Activated T-helper 17 cell treated with anti-CD3 and anti-CD28 coated beads, Interleukin-2, amount 50 U/mL, for 72 hours (primary cell): ENCODE data around the gene SRPK2. TPM values are rescaled to one million over a fixed set of nuclear protein-coding genes. Genes with fewer than 3 reads are reported as not detected.
"Not testable (repeated sequence)": the region's sequence is repeated elsewhere in the genome, so short reads cannot be mapped to it uniquely, and the experiment has no call there.

ENCODE experiments used
- ATAC-seq: fragments of 150-1000 bp; cut with Tn5 transposase; replicated peaks from 2 replicates; pipeline ENCODE4 v1.10.0; 2021; ENCODE audit warnings: mild to moderate bottlenecking, moderate library complexity
- H3K27ac Mint-ChIP-seq: one replicate; pipeline ENCODE4 v1.8.0; 2022; ENCODE audit warnings: mixed read lengths
- H3K27me3 Mint-ChIP-seq: one replicate; pipeline ENCODE4 v1.8.0; 2022; ENCODE audit warnings: mixed read lengths
- H3K36me3 Mint-ChIP-seq: one replicate; pipeline ENCODE4 v1.8.0; 2022; ENCODE audit warnings: low read depth, mild to moderate bottlenecking, mixed read lengths
- H3K4me1 Mint-ChIP-seq: one replicate; pipeline ENCODE4 v1.8.0; 2022; ENCODE audit warnings: mixed read lengths
- H3K4me3 Mint-ChIP-seq: one replicate; pipeline ENCODE4 v1.8.0; 2022; ENCODE audit warnings: mild to moderate bottlenecking, mixed read lengths
- H3K9me3 Mint-ChIP-seq: one replicate; pipeline ENCODE4 v1.8.0; 2022; ENCODE audit warnings: mixed read lengths
- total RNA-seq, 2 donors: library from RNA; stranded (reverse); gene quantifications; one replicate each; pipeline ENCODE4 v1.2.3, GENCODE V29; 2022

The SRPK2 gene
- total RNA-seq, 2 donors from 2014 or later: 31.5 to 38.5 TPM

DNA sequence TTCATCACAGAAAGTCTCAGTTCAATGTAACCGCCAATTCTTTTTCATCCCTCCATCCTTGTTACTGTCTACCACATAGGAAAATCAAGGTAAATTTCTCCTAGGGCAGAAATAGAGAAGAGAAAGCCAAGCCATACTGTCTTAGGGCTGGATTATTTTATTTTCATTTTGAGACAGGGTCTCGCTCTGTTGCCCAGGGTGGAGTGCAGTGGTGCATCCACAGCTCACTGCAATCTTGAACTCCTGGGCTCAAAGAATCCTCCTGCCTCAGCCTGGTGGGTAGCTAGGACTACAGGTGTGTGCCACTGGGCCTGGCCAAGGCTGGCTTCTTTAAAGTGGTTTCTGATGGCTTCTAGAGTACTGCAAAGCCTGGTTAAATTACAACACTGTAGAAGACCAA is 181.7 kb downstream of the SRPK2 start:
- peak overlapping the region; percentile 93 for H3K27ac Mint-ChIP-seq
- no peak overlapping the region for H3K4me3 Mint-ChIP-seq
- no peaks in the 10 kb centered on the region for H3K9me3 Mint-ChIP-seq
- H3K36me3 Mint-ChIP-seq: peaks cover 14% of the 10 kb centered on the region
- no peak for ATAC-seq
- H3K27me3 Mint-ChIP-seq: no peaks in the 10 kb centered on the region
- H3K4me1 Mint-ChIP-seq: peaks cover 37% of the 10 kb centered on the region

DNA sequence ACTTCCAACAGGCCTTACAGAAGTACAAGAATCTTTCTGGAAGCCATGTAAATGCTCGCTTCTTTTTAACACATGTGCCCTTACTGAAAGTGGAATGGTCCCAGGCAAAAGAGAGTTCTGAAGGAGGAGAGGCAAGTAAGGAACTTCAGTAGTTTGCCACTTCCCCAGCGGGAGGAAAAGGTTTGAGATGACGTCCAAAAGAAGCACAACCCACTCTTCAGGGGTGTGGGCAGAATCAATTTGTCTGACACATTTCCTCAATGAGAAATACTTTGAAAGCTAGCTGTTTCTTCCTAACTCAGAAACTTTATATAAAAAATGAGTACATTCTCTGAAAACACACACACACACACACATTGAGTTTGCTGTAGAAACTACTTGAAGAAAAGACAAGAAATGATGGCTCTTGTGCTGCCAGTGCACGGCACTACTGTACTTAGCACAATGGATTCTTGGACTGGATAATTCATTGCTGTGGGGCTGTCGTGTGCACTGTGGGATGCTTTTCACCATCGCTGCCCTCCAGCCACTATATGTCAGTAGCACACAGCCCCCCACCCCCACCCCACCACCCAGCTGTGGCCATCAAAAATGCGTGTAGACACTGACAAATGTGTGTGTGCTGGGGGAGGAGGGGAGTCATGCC is 183.0 kb downstream of the SRPK2 start:
- Mint-ChIP-seq H3K9me3 (no peaks in the 10 kb centered on the region), H3K4me1 (peaks cover 32% of the 10 kb centered on the region), H3K27ac (peak overlapping the region; percentile 93), H3K27me3 (no peaks in the 10 kb centered on the region), H3K36me3 (peaks cover 27% of the 10 kb centered on the region), H3K4me3 (peak overlapping the region; percentile 71)
- ATAC-seq: peak; percentile 92

DNA sequence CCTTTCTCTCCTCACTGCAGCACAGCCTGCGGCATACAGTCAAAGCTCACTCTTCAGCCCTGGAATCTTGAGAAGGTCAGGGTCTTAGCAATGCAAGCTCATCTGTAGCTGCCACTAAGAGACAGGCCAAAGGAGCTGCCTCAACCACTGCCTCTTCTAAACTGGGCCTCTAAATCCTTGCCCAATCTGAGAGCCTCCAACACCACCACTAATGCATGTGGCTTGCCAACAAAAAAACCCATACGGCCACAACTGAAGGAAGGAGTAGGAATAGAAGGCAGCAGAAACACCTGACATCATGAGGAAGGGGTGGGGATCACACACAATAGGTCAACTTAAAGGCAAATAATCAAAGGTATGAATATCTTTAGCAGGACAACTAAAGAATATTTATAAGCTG is 183.8 kb downstream of the SRPK2 start:
- Mint-ChIP-seq H3K27me3 (no peaks in the 10 kb centered on the region), H3K36me3 (peaks cover 35% of the 10 kb centered on the region), H3K4me1 (peaks cover 26% of the 10 kb centered on the region), H3K27ac (peak overlapping the region; percentile 93), H3K4me3 (peak overlapping the region; percentile 71), H3K9me3 (no peaks in the 10 kb centered on the region)
- peak; percentile 21 for ATAC-seq

DNA sequence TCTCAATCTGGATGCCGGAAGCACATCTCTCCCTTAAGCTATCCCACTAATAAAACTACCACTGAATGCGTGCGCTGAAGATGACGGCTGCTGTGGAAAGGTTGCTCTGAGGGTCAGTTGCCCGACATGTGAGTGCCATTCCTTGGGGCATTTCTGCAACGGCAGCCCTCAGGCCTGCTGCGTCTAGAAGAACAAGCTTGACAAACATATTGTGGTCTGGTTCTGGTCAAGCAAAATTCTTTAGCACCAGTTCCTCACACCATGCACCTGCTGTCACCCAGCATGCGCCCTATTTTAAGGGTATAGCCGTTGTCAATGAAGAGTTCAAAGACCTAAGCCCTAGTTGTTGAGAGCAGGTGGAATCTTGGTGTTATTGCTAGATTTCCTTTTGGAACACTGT is 184.2 kb downstream of the SRPK2 start:
- Mint-ChIP-seq H3K27me3 (no peaks in the 10 kb centered on the region), H3K27ac (peak overlapping the region; percentile 93), H3K4me3 (peak overlapping the region; percentile 71), H3K9me3 (no peaks in the 10 kb centered on the region), H3K4me1 (peaks cover 25% of the 10 kb centered on the region), H3K36me3 (peaks cover 35% of the 10 kb centered on the region)
- no peak for ATAC-seq

DNA sequence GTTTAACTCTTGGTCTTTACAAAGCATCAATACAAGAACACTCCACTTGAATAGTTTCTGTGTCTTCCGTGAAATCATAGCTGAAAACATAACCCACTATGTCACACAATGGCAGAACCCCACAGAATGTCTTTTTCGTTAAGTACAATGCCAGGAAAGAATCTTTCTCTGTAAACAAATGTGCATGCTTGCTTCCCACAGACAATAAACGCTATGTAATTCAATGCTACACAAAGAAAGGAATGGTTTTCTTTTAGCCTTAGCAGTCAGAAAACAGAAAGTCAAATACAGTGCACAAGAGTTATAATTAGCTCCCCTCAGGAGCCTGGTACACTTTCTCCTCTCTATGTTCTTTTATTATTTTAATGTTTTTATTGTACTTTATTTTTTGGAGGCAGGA is 186.1 kb downstream of the SRPK2 start:
- Mint-ChIP-seq H3K27me3 (no peaks in the 10 kb centered on the region), H3K4me3 (no peak overlapping the region), H3K27ac (no peak overlapping the region), H3K9me3 (no peaks in the 10 kb centered on the region), H3K4me1 (peaks cover 20% of the 10 kb centered on the region), H3K36me3 (peaks cover 49% of the 10 kb centered on the region)
- no peak for ATAC-seq

DNA sequence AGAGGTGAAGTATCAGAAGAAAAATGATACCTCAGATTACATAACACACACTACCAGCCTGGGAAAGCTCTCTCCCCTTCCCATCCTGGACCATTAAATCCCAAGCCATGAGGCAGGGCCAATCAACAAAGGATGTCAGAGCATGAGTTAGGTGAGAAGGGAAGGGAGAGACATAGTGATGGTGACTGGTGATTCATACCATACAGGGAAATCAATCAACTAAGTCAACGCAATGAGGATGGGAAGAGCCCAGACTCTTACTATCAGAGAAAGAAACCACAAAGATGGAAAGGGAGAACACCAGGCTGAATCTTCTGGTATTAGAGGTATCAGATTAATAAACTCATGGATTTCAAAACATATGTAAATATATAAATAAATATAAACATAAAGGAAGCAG is 189.3 kb downstream of the SRPK2 start:
- H3K9me3 Mint-ChIP-seq: no peaks in the 10 kb centered on the region
- no peaks in the 10 kb centered on the region for H3K27me3 Mint-ChIP-seq
- peaks cover 49% of the 10 kb centered on the region for H3K36me3 Mint-ChIP-seq
- ATAC-seq: no peak
- no peak overlapping the region for H3K27ac Mint-ChIP-seq
- peaks cover 9% of the 10 kb centered on the region for H3K4me1 Mint-ChIP-seq
- no peak overlapping the region for H3K4me3 Mint-ChIP-seq

DNA sequence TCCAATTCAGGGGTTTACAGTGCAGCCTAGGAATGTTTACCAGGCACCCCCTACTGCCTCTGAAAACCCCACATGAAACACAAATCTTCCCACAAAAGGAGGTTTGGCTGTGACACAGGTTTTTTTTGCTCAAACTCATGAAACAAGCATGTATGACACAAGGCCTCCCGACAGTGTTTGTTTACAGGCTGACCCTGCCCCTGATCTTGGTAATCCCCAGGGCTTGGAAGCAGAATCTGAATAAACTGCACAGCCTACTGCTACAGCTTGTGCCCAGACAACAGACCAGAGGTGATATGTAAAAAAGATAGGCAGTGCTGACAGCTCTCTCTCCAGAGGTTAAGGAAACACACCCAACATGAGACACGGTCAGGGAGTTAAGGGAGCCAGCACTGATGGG is 190.5 kb downstream of the SRPK2 start:
- Mint-ChIP-seq H3K27ac (no peak overlapping the region), H3K27me3 (no peaks in the 10 kb centered on the region), H3K4me3 (no peak overlapping the region), H3K36me3 (peaks cover 50% of the 10 kb centered on the region), H3K9me3 (no peaks in the 10 kb centered on the region), H3K4me1 (peaks cover 9% of the 10 kb centered on the region)
- no peak for ATAC-seq

DNA sequence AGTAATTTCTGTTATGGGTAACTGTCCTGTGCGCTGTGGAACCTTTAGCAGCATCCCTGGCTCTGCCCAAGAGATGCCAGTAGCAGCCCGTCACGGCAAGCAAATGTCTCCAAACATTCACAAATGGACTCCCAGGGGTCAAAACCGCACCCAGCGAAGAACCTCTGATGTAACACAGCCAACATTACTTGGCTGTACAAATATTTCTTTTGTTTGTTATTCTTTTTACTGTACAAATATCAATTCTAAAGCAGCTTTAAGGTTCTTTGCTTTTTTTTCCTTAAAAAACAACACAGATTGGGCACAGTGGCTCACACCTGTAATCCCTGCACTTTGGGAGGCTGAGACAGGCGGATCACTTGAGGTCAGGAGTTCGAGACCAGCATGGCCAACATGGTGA is 192.2 kb downstream of the SRPK2 start:
- Mint-ChIP-seq H3K4me3 (no peak overlapping the region), H3K9me3 (no peaks in the 10 kb centered on the region), H3K36me3 (peaks cover 36% of the 10 kb centered on the region), H3K27me3 (no peaks in the 10 kb centered on the region), H3K27ac (no peak overlapping the region), H3K4me1 (peaks cover 9% of the 10 kb centered on the region)
- no peak for ATAC-seq

DNA sequence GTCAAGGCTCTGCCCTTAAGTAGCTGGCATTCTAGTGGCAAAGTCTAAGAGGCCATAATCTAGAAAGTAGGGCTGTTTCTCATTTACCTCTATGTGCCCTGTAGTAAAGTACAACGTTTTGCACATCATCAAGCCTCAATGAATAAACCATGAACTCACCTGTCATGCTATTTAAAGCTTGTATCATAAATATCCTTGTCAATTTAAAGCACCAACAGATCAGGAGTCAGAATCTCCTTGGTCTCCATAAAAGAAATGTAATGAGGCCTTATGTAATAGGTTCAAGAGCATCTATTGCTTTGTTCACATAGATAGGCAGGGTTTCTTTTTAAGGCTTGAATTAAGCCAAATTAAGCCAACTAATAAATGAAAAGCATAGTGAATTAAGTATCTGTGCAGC is 192.8 kb downstream of the SRPK2 start:
- Mint-ChIP-seq H3K4me3 (no peak overlapping the region), H3K9me3 (no peaks in the 10 kb centered on the region), H3K4me1 (peaks cover 9% of the 10 kb centered on the region), H3K27me3 (no peaks in the 10 kb centered on the region), H3K27ac (no peak overlapping the region), H3K36me3 (peaks cover 30% of the 10 kb centered on the region)
- no peak for ATAC-seq

DNA sequence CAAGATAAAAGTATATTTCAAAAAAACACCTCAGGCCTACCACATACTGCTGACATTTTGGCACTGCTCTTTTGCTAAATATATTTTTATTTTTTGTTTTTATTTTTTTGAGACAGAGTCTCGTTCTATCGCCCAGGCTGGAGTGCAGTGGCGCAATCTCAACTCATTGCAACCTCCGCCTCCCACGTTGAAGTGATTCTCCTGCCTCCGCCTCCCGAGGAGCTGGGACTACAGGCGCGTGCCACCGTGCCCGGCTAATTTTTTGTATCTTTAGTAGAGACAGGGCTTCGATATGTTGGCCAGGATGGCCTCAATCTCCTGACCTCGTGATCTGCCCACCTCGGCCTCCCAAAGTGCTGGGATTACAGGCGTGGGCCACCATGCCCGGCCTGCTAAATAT is 193.8 kb downstream of the SRPK2 start:
- not testable (repeated sequence) for H3K27me3 Mint-ChIP-seq, H3K4me3 Mint-ChIP-seq
- peaks cover 21% of the 10 kb centered on the region for H3K36me3 Mint-ChIP-seq

DNA sequence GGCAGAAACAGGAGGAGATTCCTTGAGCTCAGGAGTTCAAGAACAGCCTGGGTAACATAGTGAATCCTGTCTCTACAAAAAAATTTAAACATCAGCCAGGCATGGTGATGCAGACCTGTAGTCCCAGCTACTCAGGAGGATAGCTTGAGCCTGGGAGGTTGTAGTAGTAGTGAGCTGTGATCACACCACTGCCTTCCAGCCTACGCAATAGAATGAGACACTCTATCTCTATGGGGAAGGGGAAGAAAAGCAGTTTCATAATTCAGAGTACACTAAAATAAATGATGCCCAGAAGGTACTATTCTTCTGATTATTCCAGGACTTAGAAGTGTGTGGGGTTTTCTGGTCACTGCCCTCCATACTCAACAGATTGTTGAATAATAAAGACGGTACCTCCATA is 197.4 kb downstream of the SRPK2 start:
- H3K36me3 Mint-ChIP-seq: peaks cover 6% of the 10 kb centered on the region
- no peak overlapping the region for H3K27ac Mint-ChIP-seq
- H3K4me3 Mint-ChIP-seq: no peak overlapping the region
- ATAC-seq: no peak
- no peaks in the 10 kb centered on the region for H3K27me3 Mint-ChIP-seq
- peaks cover 21% of the 10 kb centered on the region for H3K4me1 Mint-ChIP-seq
- no peaks in the 10 kb centered on the region for H3K9me3 Mint-ChIP-seq

More for the DNA sequence above, 193.8 kb downstream of the SRPK2 start:
- peaks cover 14% of the 10 kb centered on the region for H3K4me1 Mint-ChIP-seq
- ATAC-seq, H3K9me3 Mint-ChIP-seq, H3K27ac Mint-ChIP-seq: not testable (repeated sequence)

DNA sequence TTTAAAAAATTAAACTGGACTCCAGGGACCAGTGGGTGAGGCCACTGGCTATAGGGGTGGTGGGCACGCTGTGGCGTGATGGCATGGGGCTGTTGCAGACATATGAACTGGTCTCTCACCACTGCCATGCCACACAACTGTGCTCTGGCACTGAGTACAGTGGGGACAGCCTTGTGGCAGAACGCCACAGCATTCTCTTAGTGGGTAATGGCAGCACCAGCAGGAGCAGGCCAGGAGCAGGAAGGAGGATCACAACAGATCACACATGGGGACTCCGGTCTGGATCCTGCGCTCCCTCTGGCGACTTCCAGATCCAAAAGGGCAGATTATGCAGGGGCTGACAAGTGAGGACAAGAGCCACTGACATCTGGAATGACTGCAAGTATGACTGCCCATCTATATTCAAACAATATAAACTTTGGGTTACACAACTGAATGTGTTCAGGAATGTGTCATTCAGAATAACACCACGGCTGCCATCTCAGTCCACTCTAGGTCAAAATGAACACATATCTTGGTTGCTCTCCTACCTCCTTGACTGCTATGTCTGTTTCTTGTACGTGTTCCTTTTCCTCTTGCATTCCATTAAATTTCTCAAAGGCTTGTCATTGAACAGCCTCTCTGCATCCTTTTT is 198.7 kb downstream of the SRPK2 start:
- H3K27ac Mint-ChIP-seq: peak overlapping the region; percentile 21
- peaks cover 17% of the 10 kb centered on the region for H3K4me1 Mint-ChIP-seq
- H3K4me3 Mint-ChIP-seq: no peak overlapping the region
- ATAC-seq: no peak
- H3K36me3 Mint-ChIP-seq: peaks cover 6% of the 10 kb centered on the region
- no peaks in the 10 kb centered on the region for H3K27me3 Mint-ChIP-seq
- H3K9me3 Mint-ChIP-seq: no peaks in the 10 kb centered on the region

DNA sequence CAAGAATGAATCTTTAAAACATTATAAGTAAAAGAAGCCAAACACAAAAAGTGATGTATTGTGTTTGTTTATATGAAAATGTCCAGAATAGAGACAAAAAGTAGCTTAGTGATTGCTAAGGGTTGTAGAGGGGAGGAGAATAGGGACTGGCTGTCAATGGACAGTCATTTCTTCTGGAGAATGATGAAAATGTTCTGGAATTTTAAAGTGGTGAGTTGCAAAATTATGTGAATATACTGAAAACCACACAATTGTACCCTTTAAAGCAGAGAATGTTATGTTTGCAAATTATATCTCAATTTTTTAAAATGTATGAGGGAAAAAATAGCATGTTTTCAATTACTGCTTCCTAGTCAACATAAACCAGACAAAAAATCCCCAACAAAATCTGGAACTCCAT is 200.5 kb downstream of the SRPK2 start:
- H3K4me1 Mint-ChIP-seq: peaks cover 17% of the 10 kb centered on the region

DNA sequence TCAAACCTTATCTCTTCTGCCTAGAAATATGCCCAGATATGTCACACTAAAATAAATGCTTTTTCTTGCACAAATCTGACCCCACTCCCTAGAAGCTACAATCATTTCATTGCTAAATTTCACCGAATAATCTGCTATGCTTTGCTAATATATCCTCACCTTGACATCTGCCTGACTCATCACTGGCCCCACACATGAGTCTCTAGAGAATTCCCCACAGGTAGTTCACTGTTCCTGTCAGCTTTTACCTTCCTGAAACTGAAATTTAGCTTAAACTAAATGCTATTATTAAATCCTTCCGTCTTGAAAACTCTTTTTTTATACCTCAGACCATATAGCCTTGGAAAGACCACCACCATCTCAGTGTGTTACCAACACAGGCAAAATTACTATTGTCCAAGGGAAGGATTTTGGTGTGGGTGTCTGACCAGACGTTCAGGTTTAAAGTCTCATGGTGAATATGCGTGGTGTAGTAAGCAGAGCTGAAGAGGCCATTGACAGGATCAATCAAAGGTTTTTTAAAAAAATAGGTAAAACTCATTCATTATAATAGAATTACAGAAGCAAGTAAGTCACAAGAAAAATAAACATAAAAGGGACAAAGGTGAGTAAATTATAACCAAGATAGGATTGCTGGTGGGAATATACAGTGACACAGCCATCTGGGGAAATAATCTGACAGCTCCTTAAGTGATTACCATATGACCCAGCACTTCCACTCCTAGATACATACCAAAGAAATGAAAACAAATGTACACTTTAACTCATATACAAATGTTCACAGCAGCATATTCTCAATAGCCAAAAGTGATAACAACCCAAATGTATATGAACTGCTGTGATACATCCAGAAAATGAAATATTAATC is 201.2 kb downstream of the SRPK2 start:
- Mint-ChIP-seq H3K4me3 (no peak overlapping the region), H3K4me1 (peaks cover 17% of the 10 kb centered on the region), H3K27me3 (no peaks in the 10 kb centered on the region), H3K36me3 (no peaks in the 10 kb centered on the region), H3K9me3 (no peaks in the 10 kb centered on the region), H3K27ac (peak overlapping the region; percentile 61)
- ATAC-seq: peak; percentile 64

More for the DNA sequence above, 200.5 kb downstream of the SRPK2 start:
- H3K9me3 Mint-ChIP-seq: no peaks in the 10 kb centered on the region
- peaks cover 2% of the 10 kb centered on the region for H3K36me3 Mint-ChIP-seq
- no peak for ATAC-seq
- H3K4me3 Mint-ChIP-seq: no peak overlapping the region
- H3K27ac Mint-ChIP-seq: peak overlapping the region; percentile 61
- no peaks in the 10 kb centered on the region for H3K27me3 Mint-ChIP-seq
